NT2/D1 (cell line): ENCODE data around the gene OPCML.

ENCODE experiments used
- YY1 ChIP-seq: IDR thresholded peaks from 2 replicates; pipeline ENCODE4 v1.6.1; 2011; ENCODE audit not compliant: insufficient read length, insufficient read depth
- ZNF274 ChIP-seq: IDR thresholded peaks from 2 replicates; pipeline ENCODE4 v1.6.1; 2011; ENCODE audit warnings: mild to moderate bottlenecking, low read depth, low read length

DNA sequence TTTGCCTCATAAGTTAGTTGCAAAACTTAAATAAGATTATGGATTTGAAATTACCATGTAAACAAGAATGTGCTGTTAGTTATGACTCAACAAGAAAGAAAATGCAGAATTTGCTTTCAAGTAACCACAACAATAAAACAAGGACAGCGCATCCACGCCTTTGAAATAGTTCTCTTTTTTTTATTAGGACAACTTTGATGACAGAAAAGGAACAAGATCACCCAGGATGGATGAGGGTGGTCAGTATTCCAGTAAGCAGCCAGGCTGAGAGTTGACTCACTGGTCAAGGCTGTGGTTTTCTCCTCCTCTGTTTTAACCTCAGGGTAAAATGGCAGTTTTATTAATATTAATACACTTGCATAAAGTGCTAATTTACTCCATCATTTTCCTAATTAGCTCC is 544.4 kb downstream of the OPCML start:
- TF ChIP-seq YY1 (no peak), ZNF274 (no peak)
